Activated gamma-delta T cell treated with Interleukin-2 at 50 U/mL for 16 hours (primary cell): ENCODE data around the gene MARCHF6.
"Not testable (repeated sequence)": the region's sequence is repeated elsewhere in the genome, so short reads cannot be mapped to it uniquely, and the experiment has no call there.

Experiments used
- DNase-seq: peaks from one replicate; pipeline ENCODE4 v3.0.0-alpha.2; 2020

MARCHF6 gene

GRCh38 chr5:10324518-10325370 lies 28.8 kb upstream of the MARCHF6 start:
- no peak for DNase-seq

DNA sequence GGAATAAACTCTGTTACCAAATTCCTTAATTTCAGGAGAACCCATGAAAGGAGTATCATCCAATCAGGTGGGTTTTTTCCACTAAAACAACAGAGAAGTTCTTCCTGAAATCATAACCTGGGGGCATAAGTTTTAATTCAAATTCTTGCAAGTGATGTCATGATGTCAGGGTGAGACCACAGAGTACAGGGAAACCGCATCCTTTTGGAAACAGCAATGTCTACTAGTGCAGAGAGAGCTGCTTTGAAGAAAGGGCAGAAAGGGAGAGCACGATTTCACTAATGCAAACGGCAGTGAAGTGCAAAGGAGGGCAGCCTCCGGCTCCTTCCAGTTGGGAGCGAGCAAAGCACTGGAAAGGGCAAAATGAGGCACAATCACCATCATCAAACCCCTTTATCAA lies 25.2 kb upstream of the MARCHF6 start:
- no peak for DNase-seq

DNA sequence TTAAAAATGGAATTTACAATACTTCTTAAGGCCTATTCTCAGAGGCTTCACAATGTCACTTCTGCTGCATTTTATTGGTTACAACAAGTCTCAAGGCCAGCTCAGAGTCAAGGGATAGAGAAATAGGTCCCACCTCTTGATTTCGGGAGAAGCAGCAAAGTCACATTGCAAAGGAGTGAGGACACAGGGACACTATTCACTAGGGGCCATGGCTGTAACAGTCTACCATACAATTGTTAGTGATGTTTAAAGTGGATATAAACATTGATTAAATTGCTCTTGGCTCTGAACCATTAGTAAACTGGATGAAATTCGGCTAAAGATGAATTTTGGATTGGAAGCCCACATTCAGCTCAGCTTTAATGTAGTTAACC lies 24.1 kb upstream of the MARCHF6 start:
- no peak for DNase-seq

- DNase-seq: no peak
Measured at GRCh38 chr5:10329820-10330481, 23.5 kb upstream of the MARCHF6 start.

DNA sequence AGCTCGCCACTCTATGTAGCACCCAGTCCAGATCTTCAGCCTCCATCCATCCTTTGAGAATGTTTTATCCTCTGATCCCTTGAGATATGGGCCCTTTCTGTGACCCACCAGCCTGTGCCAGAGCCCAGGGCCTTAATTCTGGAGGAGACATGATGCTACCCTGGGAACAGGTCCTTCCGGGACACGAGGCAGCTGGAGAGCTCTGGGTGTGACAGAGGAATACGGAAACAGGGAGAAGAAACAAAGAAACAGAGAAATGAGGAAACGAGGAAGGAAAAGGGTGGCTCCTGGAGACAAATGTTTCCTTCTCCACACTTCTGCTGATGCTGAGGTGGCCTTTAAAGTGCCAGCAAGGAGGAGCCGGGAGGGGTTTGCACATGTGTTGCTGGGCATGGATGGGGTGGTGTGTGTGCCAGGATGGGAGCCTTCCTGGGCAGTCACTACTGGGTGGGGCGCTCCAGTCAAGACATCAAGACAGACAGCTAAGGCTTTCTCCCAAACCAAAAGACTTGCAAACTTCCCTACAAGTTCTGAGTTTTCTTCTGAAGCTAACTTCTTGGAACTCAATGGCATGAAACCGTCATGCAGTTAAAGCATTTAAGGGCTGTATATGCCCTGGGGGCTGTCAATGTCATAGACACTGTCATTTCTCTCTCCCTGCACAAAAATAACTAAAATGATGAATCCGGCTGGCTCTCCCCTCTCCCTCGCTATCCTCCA lies 22.8 kb upstream of the MARCHF6 start:
- no peak for DNase-seq

DNA sequence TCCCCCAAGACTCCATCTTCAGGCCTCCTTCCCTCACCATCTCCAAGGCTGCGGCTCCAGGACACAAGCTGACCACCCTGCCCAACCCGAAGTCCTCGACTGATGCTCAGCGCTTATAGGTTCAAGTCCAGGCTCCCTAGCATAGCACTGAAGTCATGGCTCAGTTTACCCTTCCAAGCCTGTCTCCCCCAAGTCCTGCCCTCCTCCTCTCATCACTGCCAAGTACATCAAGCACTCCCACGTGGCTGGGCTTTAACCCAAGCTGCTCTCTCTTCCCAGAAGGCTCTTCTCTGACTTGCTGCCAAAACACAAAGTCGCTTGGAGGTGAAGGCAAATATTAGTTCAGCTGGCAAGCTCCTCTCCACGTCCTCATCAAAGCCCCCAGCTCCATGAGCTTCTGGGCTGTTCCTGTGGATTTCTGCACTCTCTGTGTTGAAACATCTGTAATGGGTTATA lies 22.1 kb upstream of the MARCHF6 start:
- DNase-seq: no peak

DNA sequence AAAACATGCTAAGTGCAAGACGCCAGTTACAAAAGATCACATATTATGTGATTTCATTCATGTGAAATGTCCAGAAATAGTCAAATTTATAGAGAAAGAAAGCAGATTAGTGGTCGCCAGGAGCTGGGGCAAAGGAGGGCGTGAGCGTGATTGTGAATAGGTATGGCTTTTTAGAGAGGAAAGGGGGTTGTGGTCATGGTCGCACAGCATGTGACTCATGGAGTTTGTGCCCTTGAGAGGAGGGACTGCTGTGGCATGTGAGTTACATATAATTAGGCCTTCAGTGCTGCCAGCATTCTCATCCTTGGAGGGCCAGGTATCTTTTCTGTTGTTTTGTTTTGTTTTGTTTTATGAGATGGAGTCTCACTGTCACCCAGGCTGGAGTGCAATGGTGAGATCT lies 21.2 kb upstream of the MARCHF6 start:
- DNase-seq: no peak

- DNase-seq: no peak
Measured at GRCh38 chr5:10333154-10334006, 20.1 kb upstream of the MARCHF6 start.

- DNase-seq: no peak
Measured at GRCh38 chr5:10334831-10335230, 18.7 kb upstream of the MARCHF6 start.

- DNase-seq: no peak
Measured at GRCh38 chr5:10335711-10336470, 17.6 kb upstream of the MARCHF6 start.

DNA sequence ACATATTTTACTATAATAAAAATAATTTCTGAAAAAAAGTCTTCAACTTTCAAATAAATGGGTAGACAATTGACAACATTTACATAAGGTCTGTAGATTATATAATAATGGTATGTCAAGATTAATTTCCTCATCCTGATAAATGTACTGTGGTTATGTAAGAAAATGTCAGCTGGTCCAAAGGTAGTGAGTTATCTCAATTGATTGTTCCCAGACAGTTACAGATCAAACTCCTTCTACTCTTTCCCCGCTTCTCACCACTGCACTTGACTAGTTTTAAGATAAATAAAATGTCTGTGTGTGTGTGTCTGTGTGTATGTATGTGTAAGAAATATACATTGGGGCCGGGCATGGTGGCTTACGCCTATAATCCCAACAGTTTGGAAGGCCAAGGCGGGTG lies 16.4 kb upstream of the MARCHF6 start:
- no peak for DNase-seq

DNA sequence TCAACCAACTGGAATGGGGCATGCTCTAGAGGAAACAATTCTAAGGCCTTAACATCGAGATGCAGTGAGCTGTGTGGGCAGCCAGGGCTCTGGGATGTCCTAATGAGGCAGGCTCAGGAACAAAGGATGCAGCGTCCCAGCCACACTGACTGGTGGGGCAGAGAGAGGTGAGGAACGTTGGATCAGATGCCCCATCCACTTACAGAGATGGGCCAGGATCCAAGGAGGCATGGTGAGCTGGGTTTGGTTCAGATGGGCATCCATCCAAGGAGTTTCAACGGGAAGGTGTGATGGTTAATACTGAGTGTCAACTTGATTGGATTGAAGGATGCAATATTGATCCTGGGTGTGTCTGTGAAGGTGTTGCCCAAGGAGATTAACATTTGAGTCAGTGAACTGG lies 15.5 kb upstream of the MARCHF6 start:
- DNase-seq: no peak

- DNase-seq: no peak
Measured at GRCh38 chr5:10338686-10339057, 14.8 kb upstream of the MARCHF6 start.

DNA sequence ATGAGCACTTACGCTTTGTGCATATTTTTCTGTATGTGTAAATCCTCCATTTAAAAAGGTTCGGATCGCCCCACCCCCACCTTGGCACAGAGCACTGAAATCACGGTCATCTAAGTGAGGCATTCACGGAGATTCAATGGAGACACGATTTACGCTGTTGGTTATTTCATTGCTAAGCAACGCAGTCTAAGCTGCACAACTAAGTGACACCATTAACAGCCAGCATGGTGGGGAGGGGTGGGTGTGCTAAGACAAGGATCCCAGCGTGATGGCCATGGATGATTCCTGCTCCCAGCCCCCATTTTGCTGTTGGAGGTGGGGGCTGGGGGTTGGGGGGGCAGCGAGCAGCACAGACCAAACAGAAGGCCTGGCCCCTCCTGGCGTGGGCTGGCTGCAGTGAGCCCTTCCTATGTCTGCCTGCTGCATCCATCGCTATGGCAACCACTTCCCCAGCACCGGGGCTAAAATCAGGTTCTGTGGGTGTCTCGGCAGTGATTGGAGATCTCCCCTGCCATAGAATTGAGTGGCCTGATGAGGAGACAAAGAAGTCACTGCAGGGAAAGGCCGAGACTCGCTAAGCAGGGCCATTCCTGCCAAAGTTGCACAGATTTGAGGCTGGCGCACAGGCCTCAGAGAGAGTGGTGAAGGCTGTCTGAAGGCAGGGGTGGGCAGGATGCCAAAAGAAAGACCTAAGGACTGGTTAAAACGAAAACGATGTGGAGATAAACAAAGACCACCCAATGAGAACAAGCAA lies 14.3 kb upstream of the MARCHF6 start:
- DNase-seq: no peak

- no peak for DNase-seq
Measured at GRCh38 chr5:10339958-10340357, 13.5 kb upstream of the MARCHF6 start.

- no peak for DNase-seq
Measured at GRCh38 chr5:10343486-10343885, 10.0 kb upstream of the MARCHF6 start.

DNA sequence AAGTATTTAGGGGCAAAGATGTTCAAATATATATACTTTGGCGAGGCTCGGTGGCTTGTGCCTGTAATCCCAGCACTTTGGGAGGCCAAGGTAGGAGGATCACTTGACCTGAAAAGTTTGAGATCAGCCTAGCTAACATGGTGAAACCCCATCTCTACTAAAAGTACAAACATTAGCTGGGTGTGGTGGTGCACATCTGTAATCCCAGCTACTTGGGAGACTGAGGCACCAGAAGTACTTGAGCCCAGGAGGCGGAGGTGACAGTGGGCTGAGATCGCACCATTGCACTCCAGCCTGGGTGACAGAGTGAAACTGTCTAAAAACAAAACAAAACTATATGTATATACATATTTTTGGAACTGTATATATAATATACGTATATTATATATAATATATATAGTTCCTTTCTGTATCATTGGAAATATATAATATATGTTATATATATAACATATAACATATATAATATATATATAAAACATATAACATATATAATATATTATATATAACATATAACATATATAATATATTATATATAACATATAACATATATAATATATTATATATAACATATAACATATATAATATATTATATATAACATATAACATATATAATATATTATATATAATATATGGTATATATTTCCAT lies 8.9 kb upstream of the MARCHF6 start:
- not testable (repeated sequence) for DNase-seq

GRCh38 chr5:10348258-10348657 lies 5.2 kb upstream of the MARCHF6 start:
- DNase-seq: no peak

DNA sequence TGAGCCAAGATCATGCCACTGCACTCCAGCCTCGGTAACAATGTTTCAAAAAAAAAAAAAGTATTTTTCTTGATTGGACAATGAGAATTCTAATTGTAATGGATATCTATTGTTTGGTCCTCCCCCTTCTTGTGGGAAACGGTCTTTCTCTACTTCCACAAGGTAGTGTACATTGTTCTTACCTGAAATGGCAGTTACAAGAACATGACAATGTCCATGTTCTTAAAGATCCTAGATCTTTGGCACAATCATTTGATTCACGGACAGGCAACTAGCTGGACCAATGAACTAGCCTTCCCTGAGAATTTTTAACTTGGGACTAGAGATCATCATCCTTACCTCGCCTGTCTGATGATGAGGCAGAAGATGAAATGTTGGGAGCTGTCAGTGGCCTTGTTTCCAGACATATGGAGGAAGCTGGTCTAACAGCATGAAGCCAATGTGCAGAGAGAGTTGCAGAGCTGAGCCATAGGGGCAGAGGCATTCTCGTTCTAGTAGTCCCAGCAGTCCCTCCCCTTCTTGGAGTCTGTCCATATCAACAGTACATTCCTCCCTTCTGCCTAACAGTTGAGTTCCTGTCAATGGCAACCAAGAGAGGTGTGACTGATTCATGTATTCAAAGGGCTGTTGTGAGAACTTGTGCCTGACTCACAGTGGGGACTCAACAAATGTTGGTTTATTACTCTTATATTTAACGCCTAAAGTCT lies 2.1 kb upstream of the MARCHF6 start:
- DNase-seq: no peak

- DNase-seq: no peak
Measured at GRCh38 chr5:10351919-10352318, 1.6 kb upstream of the MARCHF6 start.
